ENCODE data around the gene MSI2.
A peak's percentile ranks its signal among the peaks of the same experiment; 100 is the strongest.

Gene MSI2

DNA sequence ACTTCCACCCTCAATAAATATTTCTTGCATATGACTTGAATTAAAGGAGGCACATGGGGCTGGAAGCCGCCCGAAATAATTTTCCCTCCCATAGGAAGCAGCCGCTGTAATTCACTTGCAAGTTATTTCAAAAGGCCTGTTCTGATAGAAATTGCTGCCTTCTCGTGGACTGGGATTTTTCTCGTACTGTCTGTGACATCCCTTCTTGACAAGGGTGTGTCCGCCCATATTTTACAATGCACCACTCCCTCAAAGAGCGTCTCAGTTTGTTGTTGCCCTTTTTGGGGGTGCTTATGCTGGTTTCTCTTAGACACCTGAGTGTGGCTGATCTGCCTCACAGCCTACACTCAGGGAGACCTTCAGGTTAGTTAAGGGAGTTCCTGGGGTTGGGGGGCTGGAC lies 160.0 kb downstream of the MSI2 start:
- no peak for DNase-seq (ENCODE audit: low read depth)
- no peak overlapping the region for H3K4me3 ChIP-seq (ENCODE audit: control insufficient read depth, low read depth, low read length)
- TF ChIP-seq CTCF (IDR thresholded peaks at IDR 0.05; ENCODE audit: control insufficient read depth, insufficient read depth, low read depth, low read length, missing control alignments) = no peak

GRCh38 chr17:57417956-57418355 lies 161.6 kb downstream of the MSI2 start:
- H3K4me3 ChIP-seq (ENCODE audit: control insufficient read depth, low read depth, low read length) = no peak overlapping the region
- no peak for TF ChIP-seq CTCF (IDR thresholded peaks at IDR 0.05; ENCODE audit: control insufficient read depth, insufficient read depth, low read depth, low read length, missing control alignments)
- no peak for DNase-seq (ENCODE audit: low read depth)

- DNase-seq (ENCODE audit: low read depth) = no peak
- no peak for TF ChIP-seq CTCF (IDR thresholded peaks at IDR 0.05; ENCODE audit: control insufficient read depth, insufficient read depth, low read depth, low read length, missing control alignments)
- H3K4me3 ChIP-seq (ENCODE audit: control insufficient read depth, low read depth, low read length) = no peak overlapping the region
Measured at GRCh38 chr17:57418463-57419246, 162.3 kb downstream of the MSI2 start.

DNA sequence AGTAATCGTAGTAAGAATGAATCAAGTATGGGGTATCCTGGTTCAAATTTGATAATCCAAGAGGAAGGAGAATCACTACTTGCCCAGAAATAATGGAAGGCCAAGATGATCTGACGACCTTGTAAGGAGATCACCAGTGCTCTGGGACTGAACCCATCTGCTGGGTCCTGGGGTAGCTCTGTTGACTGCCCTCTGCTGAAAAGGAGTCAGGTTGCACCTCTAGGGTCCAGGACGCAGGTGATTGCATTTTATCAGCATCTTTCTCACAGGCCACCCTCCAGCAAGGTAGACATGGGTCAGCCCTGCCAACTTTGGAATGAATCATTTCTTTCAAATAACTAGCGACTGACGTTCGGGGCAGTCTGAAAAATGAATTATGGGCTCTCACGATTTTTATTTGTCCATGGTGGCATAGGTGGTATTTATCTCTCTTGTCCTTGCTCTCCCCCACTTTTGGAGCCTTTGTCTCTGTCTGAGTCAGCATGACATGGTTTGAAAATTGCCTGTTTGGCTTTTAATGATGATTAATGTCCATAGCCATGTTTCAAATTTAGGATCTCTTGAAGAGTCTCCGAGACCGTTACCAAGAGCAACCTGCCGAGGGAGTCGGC lies 163.7 kb downstream of the MSI2 start:
- no peak for DNase-seq (ENCODE audit: low read depth)
- no peak overlapping the region for H3K4me3 ChIP-seq (ENCODE audit: control insufficient read depth, low read depth, low read length)
- no peak for TF ChIP-seq CTCF (IDR thresholded peaks at IDR 0.05; ENCODE audit: control insufficient read depth, insufficient read depth, low read depth, low read length, missing control alignments)

DNA sequence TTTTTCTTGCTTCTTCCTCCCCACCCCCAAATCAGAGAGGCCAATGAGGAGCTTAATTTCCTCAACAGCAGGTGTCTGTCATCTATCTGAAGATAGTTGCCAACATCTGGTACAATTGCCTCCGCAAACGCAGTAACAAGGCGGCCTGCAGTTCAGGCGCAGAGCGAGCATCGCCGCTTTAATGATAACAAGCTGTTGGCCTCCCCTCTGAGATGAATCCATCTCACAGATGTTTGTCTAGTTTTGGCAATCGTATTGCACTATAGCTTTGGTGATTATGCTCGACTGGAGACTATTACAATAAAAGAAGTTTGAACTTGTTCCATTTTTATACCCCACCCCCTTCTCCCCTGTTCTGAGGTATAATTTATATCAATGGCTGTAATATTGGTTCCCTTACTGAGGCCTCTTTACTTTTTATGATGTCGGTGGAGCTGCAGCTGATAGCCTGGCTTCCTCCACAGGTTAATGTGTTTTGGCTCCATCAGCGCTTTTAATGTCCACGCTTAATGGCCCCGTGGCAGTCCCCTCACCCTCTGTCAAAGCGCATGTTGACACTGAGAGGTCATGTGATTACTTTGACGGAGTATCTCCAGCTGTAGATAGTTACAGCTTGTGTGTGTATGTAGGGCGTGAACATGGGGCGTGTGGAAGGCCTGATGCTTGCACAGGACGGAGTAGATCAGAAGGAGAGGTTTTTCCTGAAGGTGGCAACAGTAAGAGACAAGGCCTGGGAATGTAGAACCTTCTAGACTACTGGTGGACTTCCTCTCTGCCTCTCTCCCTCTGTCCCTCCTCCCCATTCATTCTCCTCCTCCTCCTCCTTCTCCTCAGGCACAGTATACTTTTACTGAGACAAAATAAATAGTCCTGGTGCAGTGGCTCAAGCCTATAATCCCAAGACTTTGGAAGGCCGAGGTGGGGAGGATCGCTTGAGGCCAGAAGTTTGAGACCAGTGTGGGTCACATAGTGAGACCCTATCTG lies 164.7 kb downstream of the MSI2 start:
- DNase-seq (ENCODE audit: low read depth) = no peak
- H3K4me3 ChIP-seq (ENCODE audit: control insufficient read depth, low read depth, low read length) = no peak overlapping the region
- no peak for TF ChIP-seq CTCF (IDR thresholded peaks at IDR 0.05; ENCODE audit: control insufficient read depth, insufficient read depth, low read depth, low read length, missing control alignments)

DNA sequence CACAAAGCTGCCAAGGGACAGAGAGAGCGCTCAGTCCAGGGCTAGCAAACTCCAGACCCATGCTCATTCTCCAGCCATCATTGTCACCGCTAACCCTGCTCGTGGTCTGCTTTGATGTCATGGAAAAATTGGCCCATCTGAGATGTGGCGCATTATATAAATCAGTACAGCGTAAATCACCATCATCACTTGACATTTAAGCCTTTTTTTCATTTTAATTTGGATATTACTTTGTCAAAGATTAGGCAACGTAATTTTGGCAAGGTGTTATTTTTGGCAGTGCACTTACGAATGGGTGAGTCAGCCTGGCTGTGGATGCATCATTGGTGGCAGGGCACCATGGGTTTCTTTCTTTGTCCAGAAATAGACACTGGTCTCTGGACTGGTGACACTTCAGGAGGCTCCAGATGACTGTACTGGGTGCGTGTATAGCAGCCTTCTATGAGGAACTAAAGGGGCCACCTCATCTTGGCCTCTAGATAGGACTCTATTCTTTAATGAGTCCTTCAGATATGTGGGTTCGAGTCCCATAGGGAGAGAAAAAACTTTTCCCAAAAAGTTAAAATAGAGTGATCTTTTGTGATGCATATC lies 166.3 kb downstream of the MSI2 start:
- DNase-seq (ENCODE audit: low read depth) = peak; percentile 5
- TF ChIP-seq CTCF (IDR thresholded peaks at IDR 0.05; ENCODE audit: control insufficient read depth, insufficient read depth, low read depth, low read length, missing control alignments) = no peak
- H3K4me3 ChIP-seq (ENCODE audit: control insufficient read depth, low read depth, low read length) = no peak overlapping the region

All from AG09309 (cell line).